ENCODE measurements around the gene HEATR1.

GRCh38 chr1:236550961-236551851, 53.1 kb downstream of the HEATR1 start:
- TF ChIP-seq, protein P1, sequence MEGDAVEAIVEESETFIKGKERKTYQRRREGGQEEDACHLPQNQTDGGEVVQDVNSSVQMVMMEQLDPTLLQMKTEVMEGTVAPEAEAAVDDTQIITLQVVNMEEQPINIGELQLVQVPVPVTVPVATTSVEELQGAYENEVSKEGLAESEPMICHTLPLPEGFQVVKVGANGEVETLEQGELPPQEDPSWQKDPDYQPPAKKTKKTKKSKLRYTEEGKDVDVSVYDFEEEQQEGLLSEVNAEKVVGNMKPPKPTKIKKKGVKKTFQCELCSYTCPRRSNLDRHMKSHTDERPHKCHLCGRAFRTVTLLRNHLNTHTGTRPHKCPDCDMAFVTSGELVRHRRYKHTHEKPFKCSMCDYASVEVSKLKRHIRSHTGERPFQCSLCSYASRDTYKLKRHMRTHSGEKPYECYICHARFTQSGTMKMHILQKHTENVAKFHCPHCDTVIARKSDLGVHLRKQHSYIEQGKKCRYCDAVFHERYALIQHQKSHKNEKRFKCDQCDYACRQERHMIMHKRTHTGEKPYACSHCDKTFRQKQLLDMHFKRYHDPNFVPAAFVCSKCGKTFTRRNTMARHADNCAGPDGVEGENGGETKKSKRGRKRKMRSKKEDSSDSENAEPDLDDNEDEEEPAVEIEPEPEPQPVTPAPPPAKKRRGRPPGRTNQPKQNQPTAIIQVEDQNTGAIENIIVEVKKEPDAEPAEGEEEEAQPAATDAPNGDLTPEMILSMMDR (IDR thresholded peaks at IDR 0.05; ENCODE audit: low read depth, low read length): no peak
- TF ChIP-seq EZH2phosphoT487 (IDR thresholded peaks at IDR 0.05; ENCODE audit: low read depth): no peak

All from OCI-LY3 (cell line).